ENCODE measurements around the gene AWAT2.

The AWAT2 gene

GRCh38 chrX:70089604-70090297 lies 40.0 kb upstream of the AWAT2 start:
- Histone ChIP-seq H2AFZ (ENCODE audit: low read length) (no peak overlapping the region), H3K79me2 (ENCODE audit: low read length) (no peaks in the 10 kb centered on the region), H3K27ac (ENCODE audit: low read length) (no peak overlapping the region), H3K27me3 (replicated peaks; ENCODE audit: insufficient read depth, low read length) (no peaks in the 10 kb centered on the region), H3F3A (ENCODE audit: insufficient read depth, low read length) (no peaks in the 10 kb centered on the region), H3K9me2 (replicated peaks; ENCODE audit: insufficient read depth, low read length) (no peaks in the 10 kb centered on the region), H3K9me3 (replicated peaks; ENCODE audit: insufficient read depth, low read length) (no peaks in the 10 kb centered on the region), H3K4me1 (ENCODE audit: low read length) (no peaks in the 10 kb centered on the region), H4K20me1 (ENCODE audit: insufficient read depth, low read length) (no peaks in the 10 kb centered on the region), H3K36me3 (replicated peaks; ENCODE audit: insufficient read depth, low read length) (no peaks in the 10 kb centered on the region), H3K9ac (ENCODE audit: low read length) (no peak overlapping the region), H3K4me2 (ENCODE audit: low read depth, low read length) (no peak overlapping the region), H3K4me3 (ENCODE audit: low read length) (no peak overlapping the region)
- no peak for DNase-seq
- TF ChIP-seq CTCF (IDR thresholded peaks at IDR 0.05; ENCODE audit: low read length): no peak
- TF ChIP-seq EZH2phosphoT487 (IDR thresholded peaks at IDR 0.05; ENCODE audit: low read length): no peak
- TF ChIP-seq EZH2 (optimal IDR thresholded peaks at IDR 0.05; ENCODE audit: low read depth, low read length): no peak

- Histone ChIP-seq H3K4me3 (ENCODE audit: low read length) (no peak overlapping the region), H3K4me2 (ENCODE audit: low read depth, low read length) (no peak overlapping the region), H3K79me2 (ENCODE audit: low read length) (no peaks in the 10 kb centered on the region), H3K27ac (ENCODE audit: low read length) (no peak overlapping the region), H4K20me1 (ENCODE audit: insufficient read depth, low read length) (no peaks in the 10 kb centered on the region), H3K36me3 (replicated peaks; ENCODE audit: insufficient read depth, low read length) (no peaks in the 10 kb centered on the region), H3F3A (ENCODE audit: insufficient read depth, low read length) (no peaks in the 10 kb centered on the region), H3K9me3 (replicated peaks; ENCODE audit: insufficient read depth, low read length) (no peaks in the 10 kb centered on the region), H3K4me1 (ENCODE audit: low read length) (no peaks in the 10 kb centered on the region), H3K27me3 (replicated peaks; ENCODE audit: insufficient read depth, low read length) (no peaks in the 10 kb centered on the region), H2AFZ (ENCODE audit: low read length) (no peak overlapping the region), H3K9me2 (replicated peaks; ENCODE audit: insufficient read depth, low read length) (no peaks in the 10 kb centered on the region), H3K9ac (ENCODE audit: low read length) (no peak overlapping the region)
- no peak for DNase-seq
- no peak for TF ChIP-seq EZH2 (optimal IDR thresholded peaks at IDR 0.05; ENCODE audit: low read depth, low read length)
Observed at GRCh38 chrX:70088751-70089150, 39.0 kb upstream of the AWAT2 start.

GRCh38 chrX:70087857-70088630 lies 38.3 kb upstream of the AWAT2 start:
- no peaks in the 10 kb centered on the region for H3K9me3 ChIP-seq (replicated peaks; ENCODE audit: insufficient read depth, low read length)
- DNase-seq: no peak
- H3K27ac ChIP-seq (ENCODE audit: low read length): no peak overlapping the region
- TF ChIP-seq EZH2phosphoT487 (IDR thresholded peaks at IDR 0.05; ENCODE audit: low read length) (no peak), EZH2 (optimal IDR thresholded peaks at IDR 0.05; ENCODE audit: low read depth, low read length) (no peak), CTCF (IDR thresholded peaks at IDR 0.05; ENCODE audit: low read length) (no peak)
- H3F3A ChIP-seq (ENCODE audit: insufficient read depth, low read length): no peaks in the 10 kb centered on the region
- H3K36me3 ChIP-seq (replicated peaks; ENCODE audit: insufficient read depth, low read length): no peaks in the 10 kb centered on the region
- H3K4me3 ChIP-seq (ENCODE audit: low read length): no peak overlapping the region
- H3K27me3 ChIP-seq (replicated peaks; ENCODE audit: insufficient read depth, low read length): no peaks in the 10 kb centered on the region
- H2AFZ ChIP-seq (ENCODE audit: low read length): no peak overlapping the region
- H4K20me1 ChIP-seq (ENCODE audit: insufficient read depth, low read length): no peaks in the 10 kb centered on the region
- no peak overlapping the region for H3K4me2 ChIP-seq (ENCODE audit: low read depth, low read length)
- no peaks in the 10 kb centered on the region for H3K9me2 ChIP-seq (replicated peaks; ENCODE audit: insufficient read depth, low read length)
- no peak overlapping the region for H3K9ac ChIP-seq (ENCODE audit: low read length)
- H3K79me2 ChIP-seq (ENCODE audit: low read length): no peaks in the 10 kb centered on the region
- no peaks in the 10 kb centered on the region for H3K4me1 ChIP-seq (ENCODE audit: low read length)

Measured in MM.1S (cell line).